ENCODE results near the gene PNPLA7. TPM values are rescaled to one million over a fixed set of nuclear protein-coding genes. Genes with fewer than 3 reads are reported as not detected.

PNPLA7 gene
- total RNA-seq, 2 donors from 2014 or later = 3.2 to 4.6 TPM

- DNase-seq (ENCODE audit: low spot score) = peak; percentile 65
Observed at GRCh38 chr9:137435381-137435891, 114.8 kb downstream of the PNPLA7 start.

GRCh38 chr9:137434498-137435380 is 115.5 kb downstream of the PNPLA7 start:
- DNase-seq (ENCODE audit: low spot score) = peak; percentile 78
- intact Hi-C loops (cut with DNase I) = no loop called here

More at GRCh38 chr9:137435381-137435891, 114.8 kb downstream of the PNPLA7 start:
- intact Hi-C loops (cut with DNase I) = no loop called here

- intact Hi-C loops (cut with DNase I) = no loop called here
- peak; percentile 76 for DNase-seq (ENCODE audit: low spot score)
Observed at GRCh38 chr9:137433916-137434431, 116.2 kb downstream of the PNPLA7 start.

GRCh38 chr9:137433349-137433915 is 116.8 kb downstream of the PNPLA7 start:
- intact Hi-C loops (cut with DNase I) = no loop called here

GRCh38 chr9:137432687-137433348 is 117.4 kb downstream of the PNPLA7 start:
- DNase-seq (ENCODE audit: low spot score) = peak; percentile 73
- intact Hi-C loops (cut with DNase I) = no loop called here

More at GRCh38 chr9:137433349-137433915, 116.8 kb downstream of the PNPLA7 start:
- peak; percentile 65 for DNase-seq (ENCODE audit: low spot score)

- intact Hi-C loops (cut with DNase I) = no loop called here
Observed at GRCh38 chr9:137431416-137431931, 118.7 kb downstream of the PNPLA7 start.

GRCh38 chr9:137430723-137431415 is 119.3 kb downstream of the PNPLA7 start:
- peak; percentile 76 for DNase-seq (ENCODE audit: low spot score)
- intact Hi-C loops (cut with DNase I) = no loop called here

More at GRCh38 chr9:137431416-137431931, 118.7 kb downstream of the PNPLA7 start:
- DNase-seq (ENCODE audit: low spot score) = peak; percentile 75

GRCh38 chr9:137429974-137430722 is 120.1 kb downstream of the PNPLA7 start:
- intact Hi-C loops (cut with DNase I) = loop anchor here in 1 of 2 donors (10.0 kb wide), 1 partner anchor 95 kb away; no protein-coding TSS in a partner anchor
- DNase-seq (ENCODE audit: low spot score) = peak; percentile 60

GRCh38 chr9:137429546-137429890 is 120.7 kb downstream of the PNPLA7 start:
- intact Hi-C loops (cut with DNase I) = loop anchor here in 1 of 2 donors (10.0 kb wide), 1 partner anchor 95 kb away; no protein-coding TSS in a partner anchor
- no peak for DNase-seq (ENCODE audit: low spot score)

- intact Hi-C loops (cut with DNase I) = loop anchor here in 1 of 2 donors (10.0 kb wide), 1 partner anchor 96 kb away; no protein-coding TSS in a partner anchor
- peak; percentile 75 for DNase-seq (ENCODE audit: low spot score)
Observed at GRCh38 chr9:137428841-137429545, 121.2 kb downstream of the PNPLA7 start.

GRCh38 chr9:137428311-137428630 is 121.9 kb downstream of the PNPLA7 start:
- peak; percentile 14 for DNase-seq (ENCODE audit: low spot score)
- intact Hi-C loops (cut with DNase I) = loop anchor here in 1 of 2 donors (10.0 kb wide), 1 partner anchor 97 kb away; no protein-coding TSS in a partner anchor

GRCh38 chr9:137427454-137428310 is 122.5 kb downstream of the PNPLA7 start:
- peak; percentile 78 for DNase-seq (ENCODE audit: low spot score)
- intact Hi-C loops (cut with DNase I) = loop anchor here in 1 of 2 donors (10.0 kb wide), 1 partner anchor 97 kb away; no protein-coding TSS in a partner anchor

GRCh38 chr9:137426018-137426681 is 124.1 kb downstream of the PNPLA7 start:
- intact Hi-C loops (cut with DNase I) = loop anchor here in 1 of 2 donors (10.0 kb wide), 1 partner anchor 99 kb away; no protein-coding TSS in a partner anchor
- peak; percentile 62 for DNase-seq (ENCODE audit: low spot score)

- intact Hi-C loops (cut with DNase I) = loop anchor here in 1 of 2 donors (10.0 kb wide), 1 partner anchor 101 kb away; no protein-coding TSS in a partner anchor
- DNase-seq (ENCODE audit: low spot score) = peak; percentile 85
Observed at GRCh38 chr9:137423514-137424291, 126.5 kb downstream of the PNPLA7 start.
